WTC11 (cell line): ENCODE results near the gene GABRG3. TPM values are rescaled to one million over a fixed set of nuclear protein-coding genes. Genes with fewer than 3 reads are reported as not detected.

Experiments used
- ATAC-seq: fragments of 200-7000 bp; cut with Tn5 transposase; 2 replicates; pipeline ENCODE4 v1.10.0; 2021; ENCODE audit warnings: mild to moderate bottlenecking, moderate library complexity
- CTCF ChIA-PET: fragments of 300-600 bp; sonication (Branson Sonifier 250); formaldehyde crosslinking; loops from one replicate; lab custom pipeline; 2021; ENCODE audit warnings: antibody characterized with exemption; lab: Charles Lee
- POLR2A ChIA-PET: fragments of 350-600 bp; sonication (Branson Sonifier 250); formaldehyde crosslinking; loops from one replicate; lab custom pipeline; 2021; ENCODE audit warnings: antibody characterized with exemption; lab: Charles Lee
- DNase-seq: peaks from one replicate; pipeline ENCODE4 v3.0.0; 2021; ENCODE audit warnings: low spot score
- H3K27ac Mint-ChIP-seq: 2 replicates; pipeline ENCODE4 v1.8.0; 2021; ENCODE audit warnings: mixed read lengths
- H3K27me3 Mint-ChIP-seq: 2 replicates; pipeline ENCODE4 v1.8.0; 2021; ENCODE audit warnings: low read depth, mild to moderate bottlenecking, moderate library complexity, mixed read lengths
- H3K36me3 Mint-ChIP-seq: 2 replicates; pipeline ENCODE4 v1.8.0; 2021; ENCODE audit warnings: mixed read lengths
- H3K4me1 Mint-ChIP-seq: 2 replicates; pipeline ENCODE4 v1.8.0; 2022; ENCODE audit warnings: mixed read lengths
- H3K4me3 Mint-ChIP-seq: 2 replicates; pipeline ENCODE4 v1.8.0; 2021; ENCODE audit warnings: mild to moderate bottlenecking, moderate library complexity, mixed read lengths
- H3K9me3 Mint-ChIP-seq: 2 replicates; pipeline ENCODE4 v1.8.0; 2021; ENCODE audit warnings: mixed read lengths
- ATF2 ChIP-seq: sonication (generic); formaldehyde crosslinking; IDR thresholded peaks from 2 replicates; pipeline ENCODE4 v1.8.1; 2022; ENCODE audit warnings: low read depth, missing genetic modification reagents, borderline replicate concordance
- E2F4 ChIP-seq: sonication (generic); formaldehyde crosslinking; IDR thresholded peaks from 2 replicates; pipeline ENCODE4 v1.8.1; 2022; ENCODE audit warnings: low read depth, mild to moderate bottlenecking, moderate library complexity, missing genetic modification reagents, borderline replicate concordance
- ELF4 ChIP-seq: sonication (generic); formaldehyde crosslinking; IDR thresholded peaks from 2 replicates; pipeline ENCODE4 v1.8.1; 2022; ENCODE audit warnings: low read depth, mild to moderate bottlenecking, moderate library complexity, missing genetic modification reagents
- ERG ChIP-seq: fragments of 250-450 bp; sonication (Bioruptor Pico); IDR thresholded peaks from 2 replicates; pipeline ENCODE4 v1.8.0; 2021; ENCODE audit warnings: mild to moderate bottlenecking
- FOXP4 ChIP-seq: sonication (generic); formaldehyde crosslinking; IDR thresholded peaks from 2 replicates; pipeline ENCODE4 v1.8.0; 2022; ENCODE audit warnings: mild to moderate bottlenecking, missing genetic modification reagents
- HMGA2 ChIP-seq: fragments of 250-450 bp; sonication (Bioruptor Pico); IDR thresholded peaks from 2 replicates; pipeline ENCODE4 v1.4.0; 2021; ENCODE audit warnings: mild to moderate bottlenecking, moderate library complexity
- HMGXB4 ChIP-seq: sonication (generic); formaldehyde crosslinking; IDR thresholded peaks from 2 replicates; pipeline ENCODE4 v1.8.1; 2023; ENCODE audit warnings: mild to moderate bottlenecking, moderate library complexity, missing genetic modification reagents
- NR2C2 ChIP-seq: sonication (generic); formaldehyde crosslinking; IDR thresholded peaks from 2 replicates; pipeline ENCODE4 v1.8.0; 2022; ENCODE audit warnings: mild to moderate bottlenecking, missing genetic modification reagents
- OVOL2 ChIP-seq: fragments of 250-450 bp; sonication (Bioruptor Pico); IDR thresholded peaks from 2 replicates; pipeline ENCODE4 v1.9.0; 2021; ENCODE audit warnings: mild to moderate bottlenecking, borderline replicate concordance
- RORB ChIP-seq: fragments of 250-450 bp; sonication (Bioruptor Pico); IDR thresholded peaks from 2 replicates; pipeline ENCODE4 v1.9.0; 2021; ENCODE audit warnings: mild to moderate bottlenecking
- SOX15 ChIP-seq: fragments of 250-450 bp; sonication (Bioruptor Pico); IDR thresholded peaks from 2 replicates; pipeline ENCODE4 v1.9.0; 2021; ENCODE audit warnings: mild to moderate bottlenecking
- TCF7 ChIP-seq: sonication (generic); formaldehyde crosslinking; IDR thresholded peaks from 2 replicates; pipeline ENCODE4 v1.8.0; 2022; ENCODE audit warnings: mild to moderate bottlenecking, low read depth, missing genetic modification reagents, moderate library complexity
- TEAD4 ChIP-seq: sonication (generic); formaldehyde crosslinking; IDR thresholded peaks from 2 replicates; pipeline ENCODE4 v1.8.0; 2022; ENCODE audit warnings: mild to moderate bottlenecking, missing genetic modification reagents
- TP53 ChIP-seq: sonication (generic); formaldehyde crosslinking; IDR thresholded peaks from 2 replicates; pipeline ENCODE4 v1.8.1; 2023; ENCODE audit warnings: mild to moderate bottlenecking, missing genetic modification reagents
- ZNF263 ChIP-seq: sonication (generic); formaldehyde crosslinking; IDR thresholded peaks from 2 replicates; pipeline ENCODE4 v1.8.1; 2022; ENCODE audit warnings: low read depth, mild to moderate bottlenecking, moderate library complexity, missing genetic modification reagents
- ZNF396 ChIP-seq: fragments of 250-450 bp; sonication (Bioruptor Pico); IDR thresholded peaks from 2 replicates; pipeline ENCODE4 v1.8.0; 2021; ENCODE audit warnings: mild to moderate bottlenecking, moderate library complexity, borderline replicate concordance
- ZNF425 ChIP-seq: fragments of 250-450 bp; sonication (Bioruptor Pico); conservative IDR thresholded peaks from 2 replicates; pipeline ENCODE4 v1.9.0; 2021; ENCODE audit warnings: mild to moderate bottlenecking
- ZNF671 ChIP-seq: fragments of 250-450 bp; sonication (Bioruptor Pico); IDR thresholded peaks from 2 replicates; pipeline ENCODE4 v1.8.0; 2021; ENCODE audit warnings: mild to moderate bottlenecking
- total RNA-seq: library from RNA; stranded (reverse); gene quantifications from 3 replicates; pipeline ENCODE4 v1.2.3, GENCODE V29; 2021

Gene GABRG3
- total RNA-seq, 1 experiment from 2014 or later, result 0.72 TPM

GRCh38 chr15:27463525-27464088, 492.6 kb downstream of the GABRG3 start:
- TF ChIP-seq ERG (CRISPR knock-in tag), result no peak
- ChIA-PET POLR2A (no interaction called here), CTCF (interaction anchor here (0.9 kb wide), 1 partner anchor 105 kb away, joined by 3 read pairs; no protein-coding TSS in a partner anchor)
- no peak overlapping the region for H3K4me3 Mint-ChIP-seq
- H3K36me3 Mint-ChIP-seq, result no peaks in the 10 kb centered on the region
- H3K27ac Mint-ChIP-seq, result no peak overlapping the region
- no peaks in the 10 kb centered on the region; the same call in 1 of the 2 replicates for H3K27me3 Mint-ChIP-seq
- ATAC-seq (no peak), DNase-seq (no peak)
- peaks cover 11% of the 10 kb centered on the region for H3K9me3 Mint-ChIP-seq
- no peaks in the 10 kb centered on the region for H3K4me1 Mint-ChIP-seq

- TF ChIP-seq ZNF263 (no peak), ATF2 (CRISPR knock-in tag) (no peak), ELF4 (CRISPR knock-in tag) (no peak), TCF7 (CRISPR knock-in tag) (no peak), ZNF396 (CRISPR knock-in tag) (no peak), RORB (no peak), FOXP4 (CRISPR knock-in tag) (no peak), OVOL2 (CRISPR knock-in tag) (no peak)
- TF ChIP-seq, all 79 proteins: peak for 0
- ATAC-seq (no peak), DNase-seq (no peak)
- H3K27ac Mint-ChIP-seq, result no peak overlapping the region
- H3K9me3 Mint-ChIP-seq, result peaks cover 16% of the 10 kb centered on the region
- CTCF ChIA-PET, result interaction anchor here (0.8 kb wide), 1 partner anchor 216 kb away, joined by 3 read pairs; no protein-coding TSS in a partner anchor
- POLR2A ChIA-PET, result no interaction called here
- no peaks in the 10 kb centered on the region for H3K27me3 Mint-ChIP-seq
- H3K4me1 Mint-ChIP-seq, result no peaks in the 10 kb centered on the region
- no peak overlapping the region for H3K4me3 Mint-ChIP-seq
- H3K36me3 Mint-ChIP-seq, result no peaks in the 10 kb centered on the region
Measured at GRCh38 chr15:27464941-27465612, 494.1 kb downstream of the GABRG3 start.

GRCh38 chr15:27466758-27467157, 495.8 kb downstream of the GABRG3 start:
- ATAC-seq (no peak), DNase-seq (no peak)
- Mint-ChIP-seq H3K27ac (no peak overlapping the region), H3K4me3 (no peak overlapping the region), H3K4me1 (no peaks in the 10 kb centered on the region), H3K36me3 (peaks cover 6% of the 10 kb centered on the region; the same call in 1 of the 2 replicates), H3K9me3 (peaks cover 23% of the 10 kb centered on the region), H3K27me3 (no peaks in the 10 kb centered on the region)
- ChIA-PET CTCF (no interaction called here), POLR2A (no interaction called here)
- TF ChIP-seq E2F4 (no peak), ZNF671 (CRISPR knock-in tag) (no peak), TP53 (CRISPR knock-in tag) (no peak), HMGA2 (no peak), SOX15 (no peak), HMGXB4 (CRISPR knock-in tag) (no peak), ZNF425 (CRISPR knock-in tag) (no peak), TEAD4 (CRISPR knock-in tag) (no peak), NR2C2 (CRISPR knock-in tag) (no peak)
